AG09319 (cell line): Measurements from ENCODE around the gene DCXR.

ENCODE experiments used
- DNase-seq: peaks from one replicate; pipeline ENCODE4 v3.0.0-alpha.2; 2010; ENCODE audit warnings: low read depth; ENCODE audit errors: extremely low read depth
- TF ChIP-seq, protein P1 (sequence below): IDR thresholded peaks from 2 replicates; pipeline ENCODE4 v1.5.1; 2011; ENCODE audit warnings: low read depth, mild to moderate bottlenecking, inconsistent platforms, low read length, moderate library complexity

DCXR gene

DNA sequence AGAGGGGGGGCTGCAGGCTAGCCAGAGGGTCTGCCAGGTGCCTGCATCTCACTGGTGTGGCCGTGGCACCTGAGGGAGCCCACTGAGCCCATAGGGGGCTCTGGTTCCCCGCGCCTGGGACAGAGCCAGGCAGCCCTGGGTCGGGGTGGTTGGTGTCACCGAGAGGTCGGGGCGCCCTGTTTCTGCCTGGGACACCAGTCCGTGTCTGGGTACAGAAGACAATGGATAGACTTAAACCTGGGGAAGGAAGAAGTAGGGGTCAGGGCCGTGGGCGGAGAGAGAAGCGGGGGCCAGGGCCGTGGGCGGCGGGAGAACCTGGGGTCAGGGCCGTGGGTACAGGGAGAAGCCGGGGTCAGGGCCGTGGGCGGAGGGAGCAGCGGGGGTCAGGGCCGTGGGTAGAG is 11.1 kb upstream of the DCXR start:
- DNase-seq: no peak
- TF ChIP-seq, protein P1, sequence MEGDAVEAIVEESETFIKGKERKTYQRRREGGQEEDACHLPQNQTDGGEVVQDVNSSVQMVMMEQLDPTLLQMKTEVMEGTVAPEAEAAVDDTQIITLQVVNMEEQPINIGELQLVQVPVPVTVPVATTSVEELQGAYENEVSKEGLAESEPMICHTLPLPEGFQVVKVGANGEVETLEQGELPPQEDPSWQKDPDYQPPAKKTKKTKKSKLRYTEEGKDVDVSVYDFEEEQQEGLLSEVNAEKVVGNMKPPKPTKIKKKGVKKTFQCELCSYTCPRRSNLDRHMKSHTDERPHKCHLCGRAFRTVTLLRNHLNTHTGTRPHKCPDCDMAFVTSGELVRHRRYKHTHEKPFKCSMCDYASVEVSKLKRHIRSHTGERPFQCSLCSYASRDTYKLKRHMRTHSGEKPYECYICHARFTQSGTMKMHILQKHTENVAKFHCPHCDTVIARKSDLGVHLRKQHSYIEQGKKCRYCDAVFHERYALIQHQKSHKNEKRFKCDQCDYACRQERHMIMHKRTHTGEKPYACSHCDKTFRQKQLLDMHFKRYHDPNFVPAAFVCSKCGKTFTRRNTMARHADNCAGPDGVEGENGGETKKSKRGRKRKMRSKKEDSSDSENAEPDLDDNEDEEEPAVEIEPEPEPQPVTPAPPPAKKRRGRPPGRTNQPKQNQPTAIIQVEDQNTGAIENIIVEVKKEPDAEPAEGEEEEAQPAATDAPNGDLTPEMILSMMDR: no peak

DNA sequence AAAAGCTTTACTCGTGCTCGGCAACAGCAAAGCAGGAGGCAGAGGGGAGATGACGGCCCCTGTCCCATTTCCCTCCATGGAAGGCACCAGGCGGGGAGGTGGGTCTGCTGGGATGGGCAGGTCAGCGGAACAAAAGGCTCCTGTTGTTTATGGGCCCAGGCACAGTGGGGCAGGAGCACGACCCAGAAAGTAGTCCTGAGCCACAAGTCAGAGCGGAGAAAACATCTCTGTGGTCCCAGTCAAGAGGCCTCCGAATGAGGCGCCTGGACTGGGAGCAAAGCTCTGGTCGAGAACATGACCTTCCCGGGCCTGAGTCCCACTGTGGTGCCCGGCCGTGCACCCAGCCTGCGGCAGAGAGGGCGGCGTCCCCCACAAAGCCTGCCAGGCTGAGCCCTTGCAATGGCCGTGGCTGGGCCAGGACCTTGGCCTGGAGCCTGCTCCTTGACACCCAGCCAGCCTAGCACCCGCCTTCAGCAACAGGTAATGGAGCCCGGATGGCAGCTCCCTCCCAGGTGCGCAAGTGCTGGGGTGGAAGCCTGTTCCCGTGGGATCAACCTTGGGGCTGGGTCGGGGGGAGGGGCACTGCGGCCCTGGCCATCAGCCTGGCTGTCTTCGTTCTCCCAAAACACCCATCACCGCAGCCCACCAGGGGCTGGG is 10.5 kb upstream of the DCXR start:
- DNase-seq: no peak
- TF ChIP-seq, protein P1: no peak

DNA sequence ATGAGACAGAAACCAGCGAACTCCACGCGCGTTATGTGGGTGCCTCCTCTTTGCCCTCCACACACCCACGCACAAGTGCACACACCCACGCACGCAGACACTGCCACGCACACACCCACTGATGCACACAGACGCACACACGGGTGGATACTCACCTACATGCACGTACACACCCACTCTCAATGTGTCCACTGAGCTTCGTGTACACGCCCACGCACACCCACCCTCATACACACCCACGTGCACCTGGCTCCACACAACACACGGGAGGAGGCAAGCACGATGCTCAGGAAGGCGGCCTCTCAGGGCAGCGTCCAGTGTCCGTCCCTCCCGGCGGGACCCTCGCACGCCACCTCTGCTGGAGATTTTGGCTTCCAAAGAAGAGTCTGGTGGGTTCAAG is 9.9 kb upstream of the DCXR start:
- TF ChIP-seq, protein P1: no peak
- DNase-seq: no peak

DNA sequence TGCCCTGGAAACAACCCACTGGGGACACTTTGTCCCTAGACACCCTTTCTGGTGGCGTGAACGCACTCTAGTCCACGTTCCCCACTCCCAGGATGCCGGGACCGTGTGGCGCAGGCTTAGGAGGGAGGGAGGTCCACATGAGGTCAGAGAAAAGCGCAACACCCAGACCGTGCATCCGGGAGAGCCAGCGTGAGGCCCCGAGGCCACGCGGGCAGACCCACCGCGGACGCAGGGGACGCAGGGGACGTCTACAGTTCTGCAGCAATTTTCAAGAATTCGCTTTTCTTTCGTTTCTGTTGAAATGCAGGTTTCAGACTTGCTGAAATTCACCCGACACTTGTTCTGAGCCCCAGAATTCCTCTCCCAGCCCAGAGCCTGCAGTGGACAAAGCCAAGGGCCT is 9.4 kb upstream of the DCXR start:
- DNase-seq: no peak
- TF ChIP-seq, protein P1: no peak

DNA sequence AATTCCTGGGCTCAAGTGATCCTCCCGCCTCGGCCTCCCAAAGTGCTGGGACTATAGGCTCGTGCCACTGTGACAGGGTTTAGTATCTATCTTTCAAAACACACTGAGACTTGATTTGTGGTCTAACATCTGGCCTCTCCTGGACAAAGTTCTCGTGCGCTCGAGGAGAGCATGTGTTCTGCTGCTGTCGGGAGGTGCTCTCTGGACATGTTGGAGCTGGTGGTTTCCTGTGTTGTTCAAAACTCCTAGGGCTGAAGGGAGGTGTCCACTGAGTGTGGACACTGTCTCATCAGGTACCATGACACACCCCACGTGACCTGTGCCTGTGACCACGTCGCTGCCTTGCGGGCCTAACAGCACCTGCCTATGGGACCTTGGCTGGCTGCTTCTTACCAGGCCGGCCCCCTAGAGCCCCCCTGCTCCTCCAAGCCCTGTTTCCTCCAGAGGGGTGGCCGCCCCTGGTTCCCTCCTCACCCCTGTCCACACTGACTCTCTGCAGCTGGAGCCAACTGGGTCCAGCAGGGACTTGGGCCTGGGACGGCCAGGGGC is 8.5 kb upstream of the DCXR start:
- no peak for DNase-seq
- TF ChIP-seq, protein P1: no peak

DNA sequence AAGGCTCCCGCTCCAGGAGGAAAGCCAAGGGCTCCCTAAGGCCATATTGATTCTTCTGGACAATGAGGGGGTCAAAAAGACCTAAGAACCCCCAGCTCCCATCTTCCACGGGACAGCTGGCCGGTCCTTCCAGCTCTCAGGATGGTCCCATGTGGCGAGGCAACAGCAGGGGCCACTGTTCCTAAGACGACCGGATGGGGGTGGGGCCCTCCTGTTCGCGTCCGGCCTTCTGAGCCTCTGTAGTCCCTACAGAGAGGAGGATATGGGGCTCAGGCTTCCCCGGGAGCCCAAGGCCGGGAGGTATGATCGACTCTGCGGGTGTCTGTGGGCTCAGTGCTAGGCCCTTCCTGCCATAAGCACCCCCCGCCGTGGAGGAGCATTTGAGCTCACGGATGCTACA is 6.0 kb upstream of the DCXR start:
- no peak for DNase-seq
- TF ChIP-seq, protein P1: no peak

DNA sequence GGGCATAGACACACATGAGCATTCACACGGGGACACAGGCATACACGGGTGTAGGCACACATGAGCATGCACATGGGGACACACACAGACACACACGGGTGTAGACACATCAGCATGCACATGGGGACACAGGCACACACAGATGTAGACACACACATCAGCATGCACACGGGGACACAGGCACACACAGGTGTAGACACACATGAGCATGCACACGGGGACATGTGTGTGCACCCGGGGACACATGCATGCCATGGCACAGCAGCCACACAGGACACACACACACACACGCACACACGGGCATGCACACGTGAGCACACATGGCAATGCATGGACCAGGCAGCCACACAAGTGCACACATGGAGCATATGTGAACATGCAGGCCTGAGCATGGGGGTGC is 5.2 kb upstream of the DCXR start:
- TF ChIP-seq, protein P1: no peak
- DNase-seq: no peak
